H9 (cell line): ENCODE results near the gene SHANK1. TPM values are rescaled to one million over a fixed set of nuclear protein-coding genes. Genes with fewer than 3 reads are reported as not detected.

ENCODE experiments used
- DNase-seq: peaks from one replicate; pipeline ENCODE4 v3.0.0-alpha.2; 2017
- H2AFZ ChIP-seq: one replicate; pipeline ENCODE4 v1.6.1; 2013; ENCODE audit warnings: mild to moderate bottlenecking, low read length, control low read depth, moderate library complexity
- H2AK5ac ChIP-seq: 2 replicates; pipeline ENCODE4 v1.6.1; 2013; ENCODE audit warnings: low read length, control low read depth, mixed read lengths; ENCODE audit not compliant: insufficient read length
- H2BK120ac ChIP-seq: one replicate; pipeline ENCODE4 v1.6.1; 2013; ENCODE audit warnings: low read depth, mild to moderate bottlenecking, low read length, control low read depth, inconsistent platforms; ENCODE audit not compliant: poor library complexity, severe bottlenecking
- H2BK12ac ChIP-seq: 2 replicates; pipeline ENCODE4 v1.6.1; 2013; ENCODE audit warnings: low read length, control low read depth, mixed read lengths, low read depth; ENCODE audit not compliant: insufficient read length
- H2BK15ac ChIP-seq: 2 replicates; pipeline ENCODE4 v1.6.1; 2013; ENCODE audit warnings: low read depth, low read length, control low read depth
- H2BK20ac ChIP-seq: one replicate; pipeline ENCODE4 v1.6.1; 2013; ENCODE audit warnings: low read depth, mild to moderate bottlenecking, low read length, control low read depth, inconsistent platforms; ENCODE audit not compliant: poor library complexity, severe bottlenecking
- H2BK5ac ChIP-seq: 2 replicates; pipeline ENCODE4 v1.6.1; 2013; ENCODE audit warnings: low read length, control low read depth, mixed read lengths; ENCODE audit not compliant: insufficient read length
- H3K14ac ChIP-seq: 2 replicates; pipeline ENCODE4 v1.6.1; 2013; ENCODE audit warnings: low read length, control low read depth; ENCODE audit not compliant: insufficient read depth
- H3K18ac ChIP-seq: 2 replicates; pipeline ENCODE4 v1.6.1; 2013; ENCODE audit warnings: low read depth, mild to moderate bottlenecking, mixed read lengths, low read length, control low read depth; ENCODE audit not compliant: insufficient read length
- H3K23ac ChIP-seq: 2 replicates; pipeline ENCODE4 v1.6.1; 2013; ENCODE audit warnings: low read length, control low read depth, mixed read lengths, low read depth; ENCODE audit not compliant: insufficient read length
- H3K23me2 ChIP-seq: 2 replicates; pipeline ENCODE4 v1.6.1; 2013; ENCODE audit warnings: low read depth, mild to moderate bottlenecking, mixed read lengths, low read length, control low read depth; ENCODE audit not compliant: insufficient read length, poor library complexity, severe bottlenecking
- H3K27ac ChIP-seq: 2 replicates; pipeline ENCODE4 v1.5.1; 2013; ENCODE audit warnings: low read length, control low read depth, mixed read lengths, low read depth; ENCODE audit not compliant: insufficient read length
- H3K27me3 ChIP-seq: 2 replicates; pipeline ENCODE4 v1.6.1; 2013; ENCODE audit warnings: low read length, control low read depth, inconsistent platforms; ENCODE audit not compliant: insufficient read depth
- H3K4ac ChIP-seq: 2 replicates; pipeline ENCODE4 v1.6.1; 2013; ENCODE audit warnings: low read depth, mild to moderate bottlenecking, control low read depth, inconsistent platforms, low read length, moderate library complexity
- H3K4me1 ChIP-seq: 2 replicates; pipeline ENCODE4 v1.6.1; 2013; ENCODE audit warnings: low read length, control low read depth, inconsistent platforms; ENCODE audit not compliant: insufficient read depth
- H3K4me2 ChIP-seq: 2 replicates; pipeline ENCODE4 v1.6.1; 2013; ENCODE audit warnings: low read length, control low read depth, mixed read lengths; ENCODE audit not compliant: insufficient read length, insufficient read depth
- H3K56ac ChIP-seq: 2 replicates; pipeline ENCODE4 v1.6.1; 2013; ENCODE audit warnings: low read depth, mild to moderate bottlenecking, mixed read lengths, low read length, control low read depth; ENCODE audit not compliant: insufficient read length
- H3K79me1 ChIP-seq: 2 replicates; pipeline ENCODE4 v1.6.1; 2013; ENCODE audit warnings: low read depth, mild to moderate bottlenecking, moderate library complexity, low read length, control low read depth, inconsistent platforms; ENCODE audit not compliant: insufficient read depth, poor library complexity, severe bottlenecking
- H3K79me2 ChIP-seq: 2 replicates; pipeline ENCODE4 v1.6.1; 2013; ENCODE audit warnings: low read length, control low read depth, inconsistent platforms; ENCODE audit not compliant: insufficient read depth
- H3K9ac ChIP-seq: 2 replicates; pipeline ENCODE4 v1.6.1; 2013; ENCODE audit warnings: low read length, control low read depth, mixed read lengths; ENCODE audit not compliant: insufficient read length; ENCODE audit errors: extremely low read depth
- H3K9me3 ChIP-seq: one replicate; pipeline ENCODE4 v1.6.1; 2013; ENCODE audit warnings: low read depth, low read length, inconsistent platforms; ENCODE audit not compliant: control insufficient read depth
- H3T11ph ChIP-seq: one replicate; pipeline ENCODE4 v1.6.1; 2013; ENCODE audit warnings: mild to moderate bottlenecking, low read length, control low read depth, inconsistent platforms
- H4K20me1 ChIP-seq: one replicate; pipeline ENCODE4 v1.6.1; 2013; ENCODE audit not compliant: control insufficient read depth, insufficient read length, insufficient read depth
- H4K5ac ChIP-seq: 2 replicates; pipeline ENCODE4 v1.6.1; 2013; ENCODE audit warnings: low read depth, mild to moderate bottlenecking, mixed read lengths, low read length, control low read depth; ENCODE audit not compliant: insufficient read length
- H4K8ac ChIP-seq: replicated peaks from 2 replicates; pipeline ENCODE4 v1.6.1; 2013; ENCODE audit warnings: low read length, control low read depth, mixed read lengths, low read depth; ENCODE audit not compliant: insufficient read length
- H4K91ac ChIP-seq: 2 replicates; pipeline ENCODE4 v1.6.1; 2013; ENCODE audit warnings: low read depth, mild to moderate bottlenecking, moderate library complexity, mixed read lengths, low read length, control low read depth; ENCODE audit not compliant: insufficient read length
- H3K27ac Mint-ChIP-seq, 3 experiments: 2 replicates in 2 of 3; 3 replicates in 1 of 3; pipeline ENCODE4 v1.8.0; 2020 to 2021; ENCODE audit warnings: mixed read lengths in 3 of 3, mild to moderate bottlenecking in 1 of 3, moderate library complexity in 1 of 3
- H3K27me3 Mint-ChIP-seq: 2 replicates; pipeline ENCODE4 v1.8.0; 2021; ENCODE audit warnings: low read depth, mild to moderate bottlenecking, moderate library complexity, mixed read lengths
- H3K36me3 Mint-ChIP-seq, 3 experiments: 2 replicates in 2 of 3; 3 replicates in 1 of 3; pipeline ENCODE4 v1.8.0; 2020 to 2021; ENCODE audit warnings: low read depth in 3 of 3, mixed read lengths in 3 of 3; ENCODE audit not compliant: insufficient read depth in 1 of 3
- H3K4me1 Mint-ChIP-seq, 2 experiments: 2 replicates each; pipeline ENCODE4 v1.8.0; 2020; ENCODE audit warnings: mixed read lengths in 2 of 2
- H3K4me3 Mint-ChIP-seq, 2 experiments: 2 replicates in 1 of 2; 3 replicates in 1 of 2; pipeline ENCODE4 v1.8.0; 2020 to 2021; ENCODE audit warnings: mild to moderate bottlenecking in 2 of 2, mixed read lengths in 2 of 2, moderate library complexity in 1 of 2
- H3K9me3 Mint-ChIP-seq, 2 experiments: 2 replicates in 1 of 2; 3 replicates in 1 of 2; pipeline ENCODE4 v1.8.0; 2020; ENCODE audit warnings: mild to moderate bottlenecking in 2 of 2, mixed read lengths in 2 of 2, moderate library complexity in 1 of 2
- WGBS: extraction: QIAGEN DNeasy Blood & Tissue Kit; methylation state at CpG from one replicate; pipeline ENCODE4 v1.1.7; 2013; ENCODE audit warnings: missing lambda C conversion rate, low lambda C conversion rate, mixed read lengths; ENCODE audit not compliant: insufficient read length; ENCODE audit errors: extremely low coverage; 5-methylcytosine and 5-hydroxymethylcytosine counted together
- total RNA-seq: library from RNA; stranded (reverse); gene quantifications from 2 replicates; pipeline ENCODE4 v1.2.1, GENCODE V29; 2021
- TF ChIP-seq, protein P1 (sequence below): fragments of 200-600 bp; sonication (generic); conservative IDR thresholded peaks from 3 replicates; pipeline ENCODE4 v1.8.0; 2021; ENCODE audit warnings: antibody characterized with exemption, mild to moderate bottlenecking

The SHANK1 gene
- total RNA-seq, 1 experiment from 2014 or later = 1.7 TPM

DNA sequence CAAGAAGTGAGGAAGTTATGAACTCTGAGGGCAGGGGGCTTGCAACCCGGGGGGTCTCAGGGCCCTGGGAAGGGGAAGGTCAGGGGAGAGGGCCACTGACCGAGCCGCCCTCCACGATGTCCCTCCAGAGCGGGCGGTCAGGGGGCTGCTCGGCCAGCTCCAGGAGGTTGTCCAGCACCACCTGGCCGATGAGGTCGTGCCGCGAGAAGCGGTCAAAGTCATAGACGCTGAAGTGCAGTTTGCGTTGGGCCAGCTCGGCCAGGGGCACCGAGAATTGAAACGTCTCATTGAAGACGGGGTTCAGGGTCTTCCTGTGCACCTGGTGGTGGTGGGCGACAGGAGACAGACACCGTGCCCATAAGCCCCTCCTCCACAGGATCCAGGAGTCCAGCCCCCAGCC is 90.4 kb downstream of the SHANK1 start:
- H3K27me3 Mint-ChIP-seq = peaks cover 34% of the 10 kb centered on the region
- no CpG with 5 or more reads among the region's 20 CpGs for WGBS

More for the DNA sequence above, 90.4 kb downstream of the SHANK1 start:
- no peak overlapping the region for H3K4ac ChIP-seq
- Mint-ChIP-seq H3K4me1 (peaks cover 0 to 6% of the 10 kb centered on the region in 2 experiments; a peak in 1 of 4 replicates), H3K4me3 (no peak overlapping the region), H3K9me3 (peaks cover 9 to 10% of the 10 kb centered on the region in 2 experiments), H3K36me3 (peaks cover 3 to 7% (median 4%) of the 10 kb centered on the region in 3 experiments; a peak in 5 of 7 replicates), H3K27ac (no peak overlapping the region)
- no peak overlapping the region for H4K91ac ChIP-seq
- H2BK5ac ChIP-seq = no peak overlapping the region
- H3K27ac ChIP-seq = no peak overlapping the region
- H3T11ph ChIP-seq = no peak overlapping the region
- H2BK20ac ChIP-seq = no peak overlapping the region
- no peak overlapping the region for H3K9ac ChIP-seq
- no peak overlapping the region for H4K8ac ChIP-seq
- H3K4me2 ChIP-seq = no peak overlapping the region
- no peaks in the 10 kb centered on the region for H4K20me1 ChIP-seq
- no peak overlapping the region for H3K56ac ChIP-seq
- no peak overlapping the region for H3K23ac ChIP-seq
- no peak for DNase-seq
- no peak overlapping the region for H3K18ac ChIP-seq
- H3K79me1 ChIP-seq = no peaks in the 10 kb centered on the region
- no peak overlapping the region for H4K5ac ChIP-seq
- no peaks in the 10 kb centered on the region for H3K27me3 ChIP-seq
- H3K14ac ChIP-seq = no peak overlapping the region
- no peak overlapping the region for H2AK5ac ChIP-seq
- no peak overlapping the region for H2BK120ac ChIP-seq
- no peak overlapping the region for H2AFZ ChIP-seq
- TF ChIP-seq, protein P1, sequence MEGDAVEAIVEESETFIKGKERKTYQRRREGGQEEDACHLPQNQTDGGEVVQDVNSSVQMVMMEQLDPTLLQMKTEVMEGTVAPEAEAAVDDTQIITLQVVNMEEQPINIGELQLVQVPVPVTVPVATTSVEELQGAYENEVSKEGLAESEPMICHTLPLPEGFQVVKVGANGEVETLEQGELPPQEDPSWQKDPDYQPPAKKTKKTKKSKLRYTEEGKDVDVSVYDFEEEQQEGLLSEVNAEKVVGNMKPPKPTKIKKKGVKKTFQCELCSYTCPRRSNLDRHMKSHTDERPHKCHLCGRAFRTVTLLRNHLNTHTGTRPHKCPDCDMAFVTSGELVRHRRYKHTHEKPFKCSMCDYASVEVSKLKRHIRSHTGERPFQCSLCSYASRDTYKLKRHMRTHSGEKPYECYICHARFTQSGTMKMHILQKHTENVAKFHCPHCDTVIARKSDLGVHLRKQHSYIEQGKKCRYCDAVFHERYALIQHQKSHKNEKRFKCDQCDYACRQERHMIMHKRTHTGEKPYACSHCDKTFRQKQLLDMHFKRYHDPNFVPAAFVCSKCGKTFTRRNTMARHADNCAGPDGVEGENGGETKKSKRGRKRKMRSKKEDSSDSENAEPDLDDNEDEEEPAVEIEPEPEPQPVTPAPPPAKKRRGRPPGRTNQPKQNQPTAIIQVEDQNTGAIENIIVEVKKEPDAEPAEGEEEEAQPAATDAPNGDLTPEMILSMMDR = no peak
- no peak overlapping the region for H2BK12ac ChIP-seq
- no peaks in the 10 kb centered on the region for H3K23me2 ChIP-seq
- H3K4me1 ChIP-seq = no peaks in the 10 kb centered on the region
- H3K79me2 ChIP-seq = no peaks in the 10 kb centered on the region
- H2BK15ac ChIP-seq = no peak overlapping the region
- peaks cover 6% of the 10 kb centered on the region for H3K9me3 ChIP-seq
